Natural killer cell (primary cell): ENCODE measurements around the gene CACNA2D3. TPM values are rescaled to one million over a fixed set of nuclear protein-coding genes. Genes with fewer than 3 reads are reported as not detected.

Experiments
- ATAC-seq, 3 donors: fragments of 150-1000 bp in 2 of 3; fragments of 200-7000 bp in 1 of 3; cut with Tn5 transposase; 1 replicate in 1 of 3; 2 replicates in 2 of 3; pipeline ENCODE4 v1.10.0; 2021; ENCODE audit warnings: mild to moderate bottlenecking in 2 of 3, moderate library complexity in 2 of 3
- DNase-seq, 2 donors: peaks; one replicate each; pipeline versions ENCODE4 v3.0.0 to v3.0.0-alpha.2; 2013 to 2021; ENCODE audit warnings: mixed read lengths in 1 of 2
- H3K27ac ChIP-seq: one replicate; pipeline ENCODE4 v1.5.1; 2013; ENCODE audit warnings: mild to moderate bottlenecking, low read length
- H3K27me3 ChIP-seq: one replicate; pipeline ENCODE4 v1.6.1; 2013; ENCODE audit warnings: low read length; ENCODE audit not compliant: control insufficient read depth, insufficient read depth
- H3K36me3 ChIP-seq: one replicate; pipeline ENCODE4 v1.6.1; 2013; ENCODE audit warnings: low read length; ENCODE audit not compliant: control insufficient read depth, insufficient read depth
- H3K4me1 ChIP-seq: one replicate; pipeline ENCODE4 v1.6.1; 2013; ENCODE audit warnings: low read length; ENCODE audit not compliant: control insufficient read depth, insufficient read depth
- H3K4me3 ChIP-seq: one replicate; pipeline ENCODE4 v1.5.1; 2013; ENCODE audit warnings: low read length
- H3K9me3 ChIP-seq: one replicate; pipeline ENCODE4 v1.6.1; 2013; ENCODE audit warnings: low read length; ENCODE audit not compliant: control insufficient read depth, insufficient read depth
- H3K27ac Mint-ChIP-seq, 2 donors: one replicate each; pipeline ENCODE4 v1.8.0; 2022; ENCODE audit warnings: mild to moderate bottlenecking in 2 of 2, mixed read lengths in 2 of 2, moderate library complexity in 1 of 2
- H3K27me3 Mint-ChIP-seq, 2 donors: one replicate each; pipeline ENCODE4 v1.8.0; 2022; ENCODE audit warnings: low read depth in 2 of 2, mixed read lengths in 2 of 2
- H3K36me3 Mint-ChIP-seq: one replicate; pipeline ENCODE4 v1.8.0; 2022; ENCODE audit warnings: mixed read lengths
- H3K4me1 Mint-ChIP-seq, 2 donors: one replicate each; pipeline ENCODE4 v1.8.0; 2022; ENCODE audit warnings: mixed read lengths in 2 of 2
- H3K4me3 Mint-ChIP-seq: one replicate; pipeline ENCODE4 v1.8.0; 2022; ENCODE audit warnings: mild to moderate bottlenecking, moderate library complexity, mixed read lengths
- H3K9me3 Mint-ChIP-seq, 2 donors: one replicate each; pipeline ENCODE4 v1.8.0; 2022; ENCODE audit warnings: mixed read lengths in 2 of 2
- CTCF ChIP-seq: fragments of 200-600 bp; IDR thresholded peaks from one replicate; pipeline ENCODE4 v1.8.0; 2022; ENCODE audit warnings: antibody characterized with exemption
- WGBS: methylation state at CpG from one replicate; pipeline ENCODE4 v1.1.7; 2013; ENCODE audit warnings: missing lambda C conversion rate; ENCODE audit not compliant: insufficient coverage; 5-methylcytosine and 5-hydroxymethylcytosine counted together
- intact Hi-C: fragments of 100-400 bp; cut with micrococcal nuclease; formaldehyde crosslinking; loops from one replicate; pipeline ENCODE4 v1.14.2; 2022
- total RNA-seq, 4 donors: library from RNA; stranded (reverse); fragments of 120-200 nt in 1 of 4; gene quantifications; one replicate each; pipeline versions ENCODE4 v1.2.3 to v1.2.4, GENCODE V29; 2013 to 2022

Gene CACNA2D3
- total RNA-seq, 3 donors from 2014 or later (not counting 1 experiment from before 2014, with no cell fraction given): 0.49 TPM; not detected in 2

GRCh38 chr3:54123776-54124196 lies 1.4 kb downstream of the CACNA2D3 start:
- no peaks in the 10 kb centered on the region for H3K9me3 ChIP-seq
- TF ChIP-seq CTCF: no peak
- Mint-ChIP-seq H3K27ac (no peak overlapping the region), H3K4me1 (no peaks in the 10 kb centered on the region), H3K36me3 (no peaks in the 10 kb centered on the region), H3K27me3 (peaks cover 37 to 53% of the 10 kb centered on the region in 2 donors), H3K4me3 (no peak overlapping the region), H3K9me3 (no peaks in the 10 kb centered on the region)
- ATAC-seq (no peak), DNase-seq (no peak)
- WGBS: 10% methylated on average over 10 of the region's 10 CpGs
- H3K36me3 ChIP-seq: no peaks in the 10 kb centered on the region
- no peak overlapping the region for H3K27ac ChIP-seq
- H3K27me3 ChIP-seq: peaks cover 21% of the 10 kb centered on the region
- intact Hi-C loops: no loop called here
- H3K4me3 ChIP-seq: no peak overlapping the region
- no peaks in the 10 kb centered on the region for H3K4me1 ChIP-seq

DNA sequence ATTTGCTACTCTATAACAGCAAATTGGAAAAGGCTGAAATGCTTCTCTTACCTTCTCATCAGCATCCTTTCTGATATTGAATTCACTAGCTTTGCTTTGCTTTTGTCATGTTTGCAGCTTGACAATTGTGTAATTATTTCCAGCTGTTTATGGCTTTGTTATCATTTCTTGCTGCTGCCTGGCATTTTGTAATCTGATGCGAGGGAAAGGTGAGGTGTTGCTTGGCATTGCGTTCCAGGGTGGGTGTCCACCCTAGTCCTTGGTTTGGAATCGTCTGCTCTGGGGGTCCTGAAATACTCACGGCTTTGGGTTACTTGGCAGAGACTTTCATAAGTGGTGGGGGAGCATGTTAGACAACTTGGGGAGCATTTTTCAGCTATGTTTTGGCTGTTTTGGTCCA lies 2.9 kb downstream of the CACNA2D3 start:
- Histone ChIP-seq H3K9me3 (no peaks in the 10 kb centered on the region), H3K36me3 (no peaks in the 10 kb centered on the region), H3K4me3 (no peak overlapping the region), H3K27me3 (peaks cover 20% of the 10 kb centered on the region), H3K27ac (no peak overlapping the region), H3K4me1 (no peaks in the 10 kb centered on the region)
- Mint-ChIP-seq H3K9me3 (no peaks in the 10 kb centered on the region), H3K27me3 (peaks cover 32 to 44% of the 10 kb centered on the region in 2 donors), H3K36me3 (no peaks in the 10 kb centered on the region), H3K27ac (no peak overlapping the region), H3K4me3 (no peak overlapping the region), H3K4me1 (no peaks in the 10 kb centered on the region)
- DNase-seq (no peak), ATAC-seq (no peak)
- TF ChIP-seq CTCF: no peak
- intact Hi-C loops: no loop called here
- WGBS: 56% methylated on average over 4 of the region's 4 CpGs

GRCh38 chr3:54126551-54126950 lies 4.2 kb downstream of the CACNA2D3 start:
- H3K4me3 Mint-ChIP-seq: no peak overlapping the region
- Histone ChIP-seq H3K9me3 (no peaks in the 10 kb centered on the region), H3K4me1 (no peaks in the 10 kb centered on the region), H3K36me3 (no peaks in the 10 kb centered on the region), H3K27me3 (peaks cover 16% of the 10 kb centered on the region), H3K27ac (no peak overlapping the region), H3K4me3 (no peak overlapping the region)
- no peak for ATAC-seq
- DNase-seq: no peak
- intact Hi-C loops: no loop called here
- no peaks in the 10 kb centered on the region for H3K4me1 Mint-ChIP-seq
- no peak overlapping the region for H3K27ac Mint-ChIP-seq
- no peaks in the 10 kb centered on the region for H3K9me3 Mint-ChIP-seq
- H3K27me3 Mint-ChIP-seq: peaks cover 29 to 47% of the 10 kb centered on the region in 2 donors
- H3K36me3 Mint-ChIP-seq: no peaks in the 10 kb centered on the region
- TF ChIP-seq CTCF: no peak
- 74% methylated on average over 6 of the region's 7 CpGs for WGBS

- no peak overlapping the region for H3K27ac Mint-ChIP-seq
Measured at GRCh38 chr3:54127499-54128056, 5.2 kb downstream of the CACNA2D3 start.

More at GRCh38 chr3:54127499-54128056, 5.2 kb downstream of the CACNA2D3 start:
- Histone ChIP-seq H3K4me1 (no peaks in the 10 kb centered on the region), H3K4me3 (no peak overlapping the region), H3K9me3 (no peaks in the 10 kb centered on the region), H3K27ac (no peak overlapping the region), H3K36me3 (no peaks in the 10 kb centered on the region), H3K27me3 (peaks cover 16% of the 10 kb centered on the region)
- peaks cover 29 to 52% of the 10 kb centered on the region in 2 donors for H3K27me3 Mint-ChIP-seq
- intact Hi-C loops: no loop called here
- no peaks in the 10 kb centered on the region for H3K9me3 Mint-ChIP-seq
- ATAC-seq (no peak), DNase-seq (no peak)
- no peaks in the 10 kb centered on the region for H3K36me3 Mint-ChIP-seq
- H3K4me1 Mint-ChIP-seq: no peaks in the 10 kb centered on the region
- no peak overlapping the region for H3K4me3 Mint-ChIP-seq
- WGBS: 84% methylated on average over 6 of the region's 6 CpGs
- no peak for TF ChIP-seq CTCF
